GM18951 (cell line): ENCODE measurements around the gene TEX29.

ENCODE experiments used
- POLR2A ChIP-seq: IDR thresholded peaks from 4 replicates; pipeline ENCODE4 v1.6.1; 2011; ENCODE audit warnings: mild to moderate bottlenecking; ENCODE audit not compliant: insufficient read length, insufficient read depth; ENCODE audit errors: extremely low read depth
- in situ Hi-C: fragments of 300-500 bp; cut with MboI; formaldehyde crosslinking; loops from one replicate; pipeline ENCODE4 v1.12.0; 2022; ENCODE audit warnings: low sequenced_read_pairs, mixed read lengths, inconsistent platforms; ENCODE audit not compliant: unreplicated experiment

The TEX29 gene

DNA sequence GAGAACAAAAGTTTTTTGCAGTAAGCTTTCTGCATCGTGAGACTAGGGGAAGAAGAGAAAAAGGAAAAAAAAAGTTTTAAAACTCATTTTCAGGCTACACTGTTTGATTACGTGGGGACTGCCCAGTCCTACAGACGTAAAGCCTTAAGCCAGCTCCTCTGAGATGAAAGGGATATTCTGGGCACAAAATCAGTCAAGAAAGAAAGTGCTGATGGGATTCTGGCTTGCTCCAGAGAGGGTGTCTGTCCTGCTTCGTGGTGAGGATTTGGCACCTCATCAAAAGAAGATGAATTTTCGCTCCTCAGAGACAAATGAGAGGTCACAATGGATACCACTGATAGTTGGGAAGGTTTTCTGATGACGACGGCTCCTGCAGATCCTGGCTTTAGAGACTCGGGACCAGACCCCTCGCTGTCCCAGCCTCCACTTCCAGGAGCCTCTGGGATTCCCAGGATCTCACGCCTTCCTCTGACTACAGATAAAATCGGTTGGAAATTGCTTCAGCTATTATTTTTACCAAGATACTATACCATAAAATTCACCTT, 9.7 kb downstream of the TEX29 start:
- in situ Hi-C loops, result no loop called here
- no peak for TF ChIP-seq POLR2A

DNA sequence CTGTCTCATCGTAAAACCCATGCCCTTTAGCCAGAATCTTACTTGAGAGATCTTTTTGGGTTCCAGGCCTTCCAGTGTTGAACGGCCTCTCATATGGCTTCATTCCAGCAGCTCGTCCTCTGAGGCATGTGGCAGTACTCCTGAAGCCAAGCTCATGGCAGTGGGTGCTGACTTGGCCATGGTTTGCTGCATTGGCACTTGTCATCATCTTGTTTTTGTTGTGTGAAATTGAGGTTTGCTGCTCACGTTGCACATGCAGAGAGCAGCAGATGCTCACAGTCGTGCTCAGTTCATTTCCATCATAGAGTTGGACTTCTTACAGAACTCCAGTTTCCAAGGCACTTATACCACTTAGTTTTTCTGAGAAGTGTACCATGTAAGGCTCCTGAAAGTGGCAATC, 14.9 kb downstream of the TEX29 start:
- in situ Hi-C loops, result no loop called here
- no peak for TF ChIP-seq POLR2A

- no peak for TF ChIP-seq POLR2A
- in situ Hi-C loops, result no loop called here
These were observed 16.2 kb downstream of the TEX29 start for GRCh38 chr13:111336666-111337065.

GRCh38 chr13:111337206-111337605, 16.8 kb downstream of the TEX29 start:
- in situ Hi-C loops, result no loop called here
- TF ChIP-seq POLR2A, result no peak

DNA sequence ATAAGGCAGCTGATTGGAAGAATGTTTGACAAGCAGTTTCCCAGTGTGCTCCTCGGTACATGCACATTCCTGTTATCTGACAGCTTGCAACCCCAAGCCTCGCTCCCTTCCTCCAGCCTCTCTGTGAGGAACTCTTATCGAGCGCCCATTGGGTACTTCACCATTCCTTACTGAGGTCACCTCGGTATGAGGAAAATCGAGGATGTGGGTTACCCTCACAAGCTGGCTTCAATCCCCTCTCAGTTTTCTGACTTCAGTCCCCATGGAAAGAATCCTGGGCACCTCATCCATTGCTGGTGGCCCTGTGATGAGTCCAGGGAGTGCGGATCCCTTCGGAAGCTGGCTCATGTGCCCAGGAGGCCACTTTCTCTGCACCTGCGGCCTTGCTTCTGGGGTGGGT, 17.3 kb downstream of the TEX29 start:
- TF ChIP-seq POLR2A, result no peak
- in situ Hi-C loops, result no loop called here

- in situ Hi-C loops, result no loop called here
These were observed 18.4 kb downstream of the TEX29 start for GRCh38 chr13:111338841-111339240.

DNA sequence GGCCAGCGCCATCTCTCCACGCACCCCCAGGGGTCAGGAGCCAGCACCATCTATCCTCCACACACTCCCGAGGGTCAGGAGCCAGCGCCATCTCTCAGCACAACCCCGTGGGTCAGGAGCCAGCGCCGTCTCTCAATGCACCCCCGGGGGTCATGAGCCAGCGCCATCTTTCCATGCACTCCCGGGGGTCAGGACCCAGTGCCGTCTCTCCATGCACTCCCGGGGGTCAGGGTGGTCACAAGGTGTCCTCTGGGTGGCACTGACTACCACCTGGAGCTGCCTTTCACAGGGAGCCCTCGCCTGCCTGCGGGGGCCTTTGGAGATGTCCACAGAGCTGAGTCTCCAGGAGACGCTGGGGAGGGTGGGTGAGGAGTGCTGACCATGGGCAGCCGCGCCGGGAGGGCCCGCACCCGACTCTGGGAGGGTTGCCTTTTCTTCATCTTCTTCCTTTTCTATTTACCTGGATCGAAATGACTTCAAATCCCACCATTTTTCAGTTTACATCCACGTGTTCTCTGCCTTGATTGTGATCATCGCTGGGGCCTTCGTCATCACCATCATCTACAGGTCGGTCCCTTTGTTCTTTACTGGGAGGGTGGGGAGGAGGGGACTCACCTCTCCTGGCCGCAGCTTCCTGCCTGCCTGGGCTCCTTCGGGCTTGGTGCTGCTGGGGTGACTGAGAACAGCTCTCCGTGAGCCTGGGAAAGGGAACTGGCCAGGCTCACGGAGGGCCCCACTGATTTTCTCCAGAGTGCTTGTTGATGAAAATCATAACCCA, 19.1 kb downstream of the TEX29 start:
- no peak for TF ChIP-seq POLR2A
- in situ Hi-C loops, result no loop called here

More at GRCh38 chr13:111338841-111339240, 18.4 kb downstream of the TEX29 start:
- no peak for TF ChIP-seq POLR2A

DNA sequence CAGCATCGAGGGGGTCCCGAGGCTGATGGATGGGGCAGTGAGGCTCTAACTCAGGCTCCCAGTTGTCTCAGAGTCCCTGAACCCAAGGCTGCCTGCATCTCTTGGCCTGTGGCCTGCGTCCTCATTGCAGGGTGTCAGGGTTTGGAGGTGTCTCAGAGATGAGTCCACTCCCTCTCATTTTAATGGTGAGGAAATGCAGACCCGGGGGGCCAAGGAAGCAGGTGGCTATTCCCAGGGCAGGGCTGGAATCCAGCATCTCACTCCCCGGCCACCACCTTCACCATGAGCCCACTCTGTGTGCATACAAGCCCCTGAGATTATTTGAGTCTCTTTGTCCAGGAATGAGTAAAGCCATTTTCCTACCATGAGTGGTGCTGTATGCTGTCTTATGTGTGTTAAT, 21.4 kb downstream of the TEX29 start:
- in situ Hi-C loops, result no loop called here
- TF ChIP-seq POLR2A, result no peak

- in situ Hi-C loops, result no loop called here
- no peak for TF ChIP-seq POLR2A
These were observed 22.3 kb downstream of the TEX29 start for GRCh38 chr13:111342721-111343120.

DNA sequence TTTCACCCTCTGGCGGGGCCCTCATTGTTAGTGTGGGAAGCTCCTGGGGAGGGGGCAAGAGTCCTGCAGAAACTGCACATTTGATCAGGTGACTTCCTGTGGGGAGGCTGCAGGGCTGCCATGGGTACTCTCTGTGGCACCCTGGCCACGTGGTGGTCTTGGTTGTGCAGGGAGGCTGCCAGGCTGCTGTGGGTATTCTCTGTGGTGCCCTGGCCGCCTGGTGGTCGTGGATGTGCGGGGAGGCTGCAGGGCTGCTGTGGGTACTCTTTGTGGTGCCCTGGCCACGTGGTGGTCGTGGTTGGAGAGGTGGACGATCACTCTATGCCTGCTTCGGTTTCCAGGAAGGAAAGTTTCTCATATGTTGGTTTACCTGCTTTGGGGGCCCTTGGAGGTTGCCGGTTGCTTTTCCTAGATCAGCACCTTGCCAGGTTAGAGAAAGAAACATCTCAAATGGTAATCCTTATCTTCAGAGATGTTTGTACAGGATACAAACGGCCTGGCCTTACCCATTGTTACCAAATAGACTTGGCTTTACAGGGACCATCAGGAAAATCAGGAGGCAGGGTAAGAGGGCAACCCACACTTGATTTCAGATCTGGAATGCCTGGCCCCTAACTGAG, 22.9 kb downstream of the TEX29 start:
- no peak for TF ChIP-seq POLR2A
- in situ Hi-C loops, result no loop called here

GRCh38 chr13:111344471-111345191, 24.2 kb downstream of the TEX29 start:
- in situ Hi-C loops, result no loop called here
- TF ChIP-seq POLR2A, result no peak

DNA sequence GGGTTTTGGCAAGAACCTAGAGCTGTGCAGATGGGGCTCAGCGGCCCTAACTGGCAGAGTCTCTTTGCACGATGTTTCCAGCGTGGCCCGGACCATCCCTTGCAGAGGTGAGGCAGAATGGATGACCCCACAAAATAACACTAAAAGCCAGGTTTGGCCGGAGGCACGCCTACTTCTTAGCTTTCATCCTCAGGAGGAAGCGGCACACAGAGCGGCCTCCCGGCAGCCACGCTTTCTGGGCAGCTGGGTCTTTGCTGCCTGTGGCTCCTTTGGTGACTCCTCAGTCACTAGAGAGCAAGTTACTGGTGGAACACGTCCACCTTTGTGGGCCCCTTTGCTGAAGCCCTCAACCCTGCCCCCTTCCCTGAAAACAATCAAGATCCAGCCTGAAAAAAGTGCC, 25.2 kb downstream of the TEX29 start:
- in situ Hi-C loops, result no loop called here
- TF ChIP-seq POLR2A, result no peak

- in situ Hi-C loops, result no loop called here
- TF ChIP-seq POLR2A, result no peak
These were observed 25.7 kb downstream of the TEX29 start for GRCh38 chr13:111346101-111346680.
